ENCODE measurements around the gene CD22. TPM values are rescaled to one million over a fixed set of nuclear protein-coding genes. Genes with fewer than 3 reads are reported as not detected.

Gene CD22
- total RNA-seq, 1 experiment from 2014 or later: 15.4 TPM

GRCh38 chr19:35392742-35393715 is 64.0 kb downstream of the CD22 start:
- no peak for DNase-seq (ENCODE audit: low read depth)
- in situ Hi-C loops (cut with HindIII; ENCODE audit: low pct_unique_long_range_greater_than_20kb, low sequenced_read_pairs): no loop called here

- DNase-seq (ENCODE audit: low read depth): peak; percentile 10
- in situ Hi-C loops (cut with HindIII; ENCODE audit: low pct_unique_long_range_greater_than_20kb, low sequenced_read_pairs): no loop called here
These were observed 66.6 kb downstream of the CD22 start for GRCh38 chr19:35395382-35396199.

- in situ Hi-C loops (cut with HindIII; ENCODE audit: low pct_unique_long_range_greater_than_20kb, low sequenced_read_pairs): no loop called here
- DNase-seq (ENCODE audit: low read depth): no peak
These were observed 67.4 kb downstream of the CD22 start for GRCh38 chr19:35396240-35396885.

Other genes starting within 250 kb of the CD22 start
- not detected in 2 replicates for gene FXYD3, start 213.4 kb upstream of the CD22 start, total RNA-seq (2014; rRNA removed; shearing (Covaris generic); ENCODE audit: low replicate concordance)
- gene LGI4, start 194.1 kb upstream of the CD22 start, total RNA-seq (2014; rRNA removed; shearing (Covaris generic); ENCODE audit: low replicate concordance): 0.29 TPM in 1 of 2 replicates, not detected in the other
- gene FXYD1, start 190.4 kb upstream of the CD22 start, total RNA-seq (2014; rRNA removed; shearing (Covaris generic); ENCODE audit: low replicate concordance): not detected in 2 replicates
- not detected in 2 replicates for gene FXYD7, start 185.9 kb upstream of the CD22 start, total RNA-seq (2014; rRNA removed; shearing (Covaris generic); ENCODE audit: low replicate concordance)
- gene FXYD5, start 174.5 kb upstream of the CD22 start, total RNA-seq (2014; rRNA removed; shearing (Covaris generic); ENCODE audit: low replicate concordance): 43.7 and 51.5 TPM in 2 replicates
- gene FAM187B, start 100.4 kb upstream of the CD22 start, total RNA-seq (2014; rRNA removed; shearing (Covaris generic); ENCODE audit: low replicate concordance): not detected in 2 replicates
- 13.0 and 33.0 TPM in 2 replicates for gene LSR, start 80.2 kb upstream of the CD22 start, total RNA-seq (2014; rRNA removed; shearing (Covaris generic); ENCODE audit: low replicate concordance)
- 111 and 128 TPM in 2 replicates for gene USF2, start 60.2 kb upstream of the CD22 start, total RNA-seq (2014; rRNA removed; shearing (Covaris generic); ENCODE audit: low replicate concordance)
- 0.06 TPM in 1 of 2 replicates, not detected in the other for gene HAMP, start 46.7 kb upstream of the CD22 start, total RNA-seq (2014; rRNA removed; shearing (Covaris generic); ENCODE audit: low replicate concordance)
- 5.7 and 10.4 TPM in 2 replicates for gene MAG, start 37.0 kb upstream of the CD22 start, total RNA-seq (2014; rRNA removed; shearing (Covaris generic); ENCODE audit: low replicate concordance)
- gene FFAR1, start 18.7 kb downstream of the CD22 start, total RNA-seq (2014; rRNA removed; shearing (Covaris generic); ENCODE audit: low replicate concordance): 1.7 and 6.1 TPM in 2 replicates
- not detected in 2 replicates for gene FFAR3, start 29.3 kb downstream of the CD22 start, total RNA-seq (2014; rRNA removed; shearing (Covaris generic); ENCODE audit: low replicate concordance)
- gene GPR42, start 41.9 kb downstream of the CD22 start, total RNA-seq (2014; rRNA removed; shearing (Covaris generic); ENCODE audit: low replicate concordance): not detected in 2 replicates
- gene FFAR2, start 119.1 kb downstream of the CD22 start, total RNA-seq (2014; rRNA removed; shearing (Covaris generic); ENCODE audit: low replicate concordance): not detected in 2 replicates
- gene KRTDAP, start 161.3 kb downstream of the CD22 start, total RNA-seq (2014; rRNA removed; shearing (Covaris generic); ENCODE audit: low replicate concordance): not detected in 2 replicates
- not detected in 2 replicates for gene DMKN, start 184.5 kb downstream of the CD22 start, total RNA-seq (2014; rRNA removed; shearing (Covaris generic); ENCODE audit: low replicate concordance)
- gene SBSN, start 199.1 kb downstream of the CD22 start, total RNA-seq (2014; rRNA removed; shearing (Covaris generic); ENCODE audit: low replicate concordance): not detected in 2 replicates
- gene GAPDHS, start 204.3 kb downstream of the CD22 start, total RNA-seq (2014; rRNA removed; shearing (Covaris generic); ENCODE audit: low replicate concordance): not detected in 2 replicates
- 218 and 221 TPM in 2 replicates for gene TMEM147, start 216.4 kb downstream of the CD22 start, total RNA-seq (2014; rRNA removed; shearing (Covaris generic); ENCODE audit: low replicate concordance)
- not detected in 2 replicates for gene ATP4A, start 234.5 kb downstream of the CD22 start, total RNA-seq (2014; rRNA removed; shearing (Covaris generic); ENCODE audit: low replicate concordance)

All from Caki2 (cell line).